ENCODE results near the gene HOXB9.

HOXB9 gene

GRCh38 chr17:48610282-48611211 is 15.6 kb downstream of the HOXB9 start, which contains the start of gene HOXB7:
Gene HOXB7, minus strand, starts transcription at chr17:48611017. Its CDS starts 99 bp downstream, at chr17:48610918.
- no peak for DNase-seq (ENCODE audit: low read depth)

- DNase-seq (ENCODE audit: low read depth), result no peak
These were observed 16.3 kb downstream of the HOXB9 start for GRCh38 chr17:48609759-48610281.

GRCh38 chr17:48609033-48609432 is 17.1 kb downstream of the HOXB9 start:
- DNase-seq (ENCODE audit: low read depth), result no peak

- no peak for DNase-seq (ENCODE audit: low read depth)
These were observed 17.7 kb downstream of the HOXB9 start for GRCh38 chr17:48608494-48608834.

- no peak for DNase-seq (ENCODE audit: low read depth)
These were observed 19.1 kb downstream of the HOXB9 start for GRCh38 chr17:48606892-48607614.

- no peak for DNase-seq (ENCODE audit: low read depth)
These were observed 19.9 kb downstream of the HOXB9 start for GRCh38 chr17:48605991-48606891.

GRCh38 chr17:48605409-48605919 is 20.7 kb downstream of the HOXB9 start:
- no peak for DNase-seq (ENCODE audit: low read depth)

- no peak for DNase-seq (ENCODE audit: low read depth)
These were observed 21.3 kb downstream of the HOXB9 start, which contains the start of gene HOXB6 for GRCh38 chr17:48604770-48605329. Gene HOXB6, minus strand, starts transcription at chr17:48604986. Its CDS starts 6,836 bp downstream, at chr17:48598150.

GRCh38 chr17:48603959-48604769 is 22.0 kb downstream of the HOXB9 start:
- no peak for DNase-seq (ENCODE audit: low read depth)

- no peak for DNase-seq (ENCODE audit: low read depth)
These were observed 24.4 kb downstream of the HOXB9 start for GRCh38 chr17:48601539-48602425.

GRCh38 chr17:48601207-48601538 is 25.0 kb downstream of the HOXB9 start:
- DNase-seq (ENCODE audit: low read depth), result no peak

GRCh38 chr17:48600244-48601098 is 25.7 kb downstream of the HOXB9 start:
- DNase-seq (ENCODE audit: low read depth), result no peak

GRCh38 chr17:48599354-48599753 is 26.8 kb downstream of the HOXB9 start:
- no peak for DNase-seq (ENCODE audit: low read depth)

- DNase-seq (ENCODE audit: low read depth), result no peak
These were observed 27.4 kb downstream of the HOXB9 start for GRCh38 chr17:48598736-48599135.

GRCh38 chr17:48597778-48598631 is 28.2 kb downstream of the HOXB9 start:
- DNase-seq (ENCODE audit: low read depth), result no peak

GRCh38 chr17:48597528-48597777 is 28.7 kb downstream of the HOXB9 start:
- DNase-seq (ENCODE audit: low read depth), result no peak

GRCh38 chr17:48596735-48597527 is 29.2 kb downstream of the HOXB9 start:
- no peak for DNase-seq (ENCODE audit: low read depth)
